H1 (cell line): Measurements from ENCODE around the gene ZNF764. TPM values are rescaled to one million over a fixed set of nuclear protein-coding genes. Genes with fewer than 3 reads are reported as not detected.

Source experiments
- CHD7 ChIP-seq: fragments of 300-600 bp; sonication (generic); IDR thresholded peaks from 2 replicates; pipeline ENCODE4 v1.7.1; 2012; ENCODE audit warnings: low read length, moderate library complexity, mild to moderate bottlenecking, inconsistent platforms; ENCODE audit not compliant: insufficient replicate concordance
- JUND ChIP-seq: IDR thresholded peaks from 2 replicates; pipeline ENCODE4 v1.6.1; 2011; ENCODE audit warnings: mild to moderate bottlenecking, improper control_type of control experiment, low read length
- KDM5A ChIP-seq: fragments of 200-600 bp; IDR thresholded peaks from 2 replicates; pipeline ENCODE4 v1.7.1; 2012; ENCODE audit warnings: mild to moderate bottlenecking, low read length, inconsistent platforms, mixed read lengths
- RFX5 ChIP-seq: IDR thresholded peaks from 2 replicates; pipeline ENCODE4 v1.6.1; 2011; ENCODE audit warnings: low read depth, low read length, improper control_type of control experiment, borderline replicate concordance
- RNF2 ChIP-seq: fragments of 200-900, 300-1000 bp; sonication (generic); IDR thresholded peaks from 2 replicates; pipeline ENCODE4 v1.7.1; 2016; ENCODE audit warnings: borderline replicate concordance, low read depth, mild to moderate bottlenecking, antibody characterized with exemption, low read length; ENCODE audit not compliant: poor library complexity, severe bottlenecking; ENCODE audit errors: missing control alignments
- SAP30 ChIP-seq: fragments of 300-600 bp; sonication (generic); IDR thresholded peaks from 2 replicates; pipeline ENCODE4 v1.7.1; 2012; ENCODE audit warnings: low read length, moderate library complexity, mild to moderate bottlenecking, inconsistent platforms; ENCODE audit not compliant: insufficient read depth, insufficient replicate concordance
- SP2 ChIP-seq: IDR thresholded peaks from 2 replicates; pipeline ENCODE4 v1.6.1; 2012; ENCODE audit warnings: mild to moderate bottlenecking, low read length, inconsistent platforms
- SP4 ChIP-seq: IDR thresholded peaks from 2 replicates; pipeline ENCODE4 v1.6.1; 2012; ENCODE audit warnings: low read length, inconsistent platforms
- polyA plus RNA-seq, 7 experiments: library from polyadenylated mRNA; depleted of rRNA in 3 of 7; stranded (reverse) in 5 of 7; unstranded in 2 of 7; fragments of >200 nt in 5 of 7; fragments of 200-250 nt in 2 of 7; gene quantifications; 1 replicate in 5 of 7; 2 replicates in 1 of 7; 4 replicates in 1 of 7; pipeline versions ENCODE4 v1.2.1 to v1.2.3, GENCODE V29; 2011 to 2013; ENCODE audit warnings: missing spikeins in 2 of 7, mixed read lengths in 2 of 7
- total RNA-seq: library from RNA; stranded (reverse); fragmentation: NEBNext Ultra II Directional; extraction: Animal tissue kit (Norgen Biotek cat#: 25700); gene quantifications from 2 replicates; pipeline ENCODE4 v1.2.1, GENCODE V29; 2021

ZNF764 gene
- total and polyA plus RNA-seq, 2 of the 8 experiments (the other 6 are each of a cell fraction or from before 2014, with no cell fraction given): 5.7 to 7.7 TPM

- TF ChIP-seq CHD7 (no peak), SAP30 (no peak), RNF2 (no peak), JUND (no peak), RFX5 (no peak), KDM5A (no peak), SP4 (no peak), SP2 (no peak)
Observed at GRCh38 chr16:30574678-30575077, 16.5 kb upstream of the ZNF764 start (continued).
